NCI-H82 treated with DMSO at 0.1 percent for 48 hours (cell line): ENCODE data around the gene RAD51B.

ENCODE experiments used
- DNase-seq: peaks from one replicate; lab custom pipeline; 2025; ENCODE audit not compliant: unreplicated experiment; lab: John Stamatoyannopoulos, UW

Gene RAD51B

DNA sequence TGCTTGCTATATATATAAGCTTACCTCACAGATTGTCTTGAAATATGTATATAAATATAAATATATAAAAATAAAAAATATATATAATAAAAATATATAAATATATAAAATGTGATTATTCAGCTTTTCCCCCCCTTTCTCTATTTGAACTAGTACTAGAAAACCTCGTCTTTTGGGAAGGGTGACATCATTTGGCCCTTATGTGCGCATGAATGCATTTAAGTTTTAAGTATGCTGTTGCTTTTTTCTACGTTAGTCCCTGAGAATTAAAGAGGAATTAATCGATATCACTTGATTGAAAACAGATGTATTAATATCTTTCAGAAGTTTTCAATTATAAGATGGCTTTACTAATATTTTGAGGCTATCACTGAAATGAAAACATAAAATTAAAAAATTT, 69.9 kb downstream of the RAD51B start:
- DNase-seq: no peak

DNA sequence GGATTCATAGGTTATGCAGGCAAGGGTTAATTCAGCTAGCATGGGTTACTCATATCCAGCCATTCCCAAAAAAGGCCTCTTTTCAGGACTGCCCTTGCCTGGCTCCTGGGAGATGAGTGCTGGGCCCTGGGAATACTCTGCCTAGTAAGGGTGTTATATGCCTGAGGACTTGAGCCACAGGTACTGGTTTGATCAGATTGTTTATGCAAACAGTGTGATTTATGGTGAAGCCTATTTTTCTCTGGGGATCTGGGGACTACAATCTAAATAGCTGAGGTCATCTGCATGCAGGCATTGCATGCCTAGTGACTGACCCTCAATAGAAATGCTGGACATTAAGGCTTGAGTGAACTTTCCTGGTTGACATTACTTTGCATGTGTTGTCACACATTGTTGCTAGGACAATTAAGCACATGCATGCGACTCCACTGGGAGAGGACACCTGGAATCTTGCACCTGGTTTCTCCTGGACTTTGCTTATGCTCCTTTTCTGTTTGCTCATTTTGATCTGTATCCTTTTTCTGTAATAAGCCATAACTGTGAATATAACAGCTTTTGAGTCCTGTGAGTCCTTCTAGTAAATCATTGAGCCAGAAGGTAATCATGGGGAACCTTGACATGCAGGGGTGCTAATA, 73.0 kb downstream of the RAD51B start:
- DNase-seq: no peak

DNA sequence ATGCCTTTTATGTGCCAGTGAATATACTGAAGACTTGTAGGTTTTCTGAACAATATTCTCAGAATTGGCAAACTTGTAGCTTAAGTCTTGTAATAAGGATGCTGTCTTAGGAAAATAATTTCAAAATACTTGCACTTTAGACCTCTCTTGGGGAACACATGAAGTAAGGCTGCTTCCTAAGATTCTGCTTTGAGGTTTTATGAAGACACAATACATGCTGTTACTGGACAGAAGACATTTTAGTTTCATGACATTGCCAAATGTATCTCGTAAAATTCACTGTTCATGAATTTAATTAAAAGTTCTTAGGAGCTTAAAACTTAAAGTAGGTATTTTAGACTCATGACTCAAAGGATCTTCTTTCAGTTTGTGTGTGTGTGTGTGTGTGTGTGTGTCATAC, 80.7 kb downstream of the RAD51B start:
- no peak for DNase-seq

DNA sequence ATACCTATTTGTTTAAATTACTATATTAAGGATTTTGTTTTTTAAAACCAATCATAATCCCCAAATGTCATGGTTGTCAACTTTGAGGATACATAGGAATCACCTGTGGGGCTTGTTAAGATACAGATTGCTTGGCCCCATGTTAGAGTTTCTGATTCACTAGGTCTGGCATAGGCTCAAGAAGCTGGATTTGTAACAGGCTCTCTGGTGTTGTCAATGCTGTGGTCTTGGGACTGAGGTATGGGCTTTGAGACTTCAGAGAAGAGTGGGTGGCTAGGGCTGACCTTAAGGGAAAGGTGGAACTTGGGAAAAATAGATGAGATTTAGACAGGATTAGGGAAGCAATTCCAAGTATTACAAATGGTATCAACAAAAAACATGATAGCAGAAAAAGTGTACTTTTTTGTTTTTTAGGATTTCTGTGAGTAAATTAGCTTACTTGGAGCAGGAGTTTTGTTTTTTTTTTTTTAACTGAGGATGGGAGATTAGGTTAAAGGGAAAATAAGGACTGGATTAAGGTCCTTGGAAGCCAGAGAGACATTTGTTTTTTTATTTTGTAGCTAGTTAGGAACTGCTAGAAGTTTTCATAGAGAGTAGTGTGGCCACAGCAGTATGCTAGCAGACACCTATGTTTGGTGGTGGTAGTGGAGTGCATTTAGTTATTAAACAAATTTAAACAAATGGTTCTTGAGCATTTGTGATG, 88.6 kb downstream of the RAD51B start:
- DNase-seq: no peak

DNA sequence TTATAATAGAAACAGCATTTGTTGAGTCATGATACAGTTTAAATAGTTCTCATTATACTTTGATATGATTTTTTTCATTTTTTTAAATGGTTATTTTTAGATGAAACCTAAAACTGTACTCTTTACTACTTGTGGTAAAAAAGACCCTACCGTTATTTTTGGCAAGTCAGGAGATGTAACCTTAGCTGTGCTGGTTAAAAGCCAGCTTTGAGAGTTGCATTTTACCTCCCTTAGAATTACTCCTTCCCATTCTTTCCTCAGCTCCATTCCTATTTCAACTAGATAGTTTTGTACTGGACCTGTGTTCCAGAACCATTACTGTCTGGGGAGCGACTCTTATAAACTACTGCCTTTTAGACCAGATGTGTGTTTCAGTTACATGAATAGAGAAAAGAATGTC, 92.0 kb downstream of the RAD51B start:
- DNase-seq: no peak

DNA sequence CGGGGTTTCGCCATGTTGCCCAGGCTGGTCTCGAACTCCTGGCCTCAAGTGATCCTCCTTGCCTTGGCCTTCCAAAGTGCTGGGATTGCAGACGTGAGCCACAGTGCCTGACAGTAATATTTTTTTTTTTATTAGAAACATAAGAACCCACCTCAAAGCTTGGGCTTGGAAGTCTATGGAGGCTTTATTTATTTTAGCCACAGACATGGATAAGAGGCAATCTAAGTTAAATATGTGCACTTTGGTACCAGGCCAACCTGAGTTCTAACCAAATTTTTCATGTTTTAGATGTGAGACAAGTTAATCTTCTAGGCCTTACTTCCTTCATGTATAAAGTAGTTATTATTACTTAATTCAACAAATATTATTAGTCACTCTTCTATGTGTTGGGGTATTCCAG, 96.9 kb downstream of the RAD51B start:
- no peak for DNase-seq

DNA sequence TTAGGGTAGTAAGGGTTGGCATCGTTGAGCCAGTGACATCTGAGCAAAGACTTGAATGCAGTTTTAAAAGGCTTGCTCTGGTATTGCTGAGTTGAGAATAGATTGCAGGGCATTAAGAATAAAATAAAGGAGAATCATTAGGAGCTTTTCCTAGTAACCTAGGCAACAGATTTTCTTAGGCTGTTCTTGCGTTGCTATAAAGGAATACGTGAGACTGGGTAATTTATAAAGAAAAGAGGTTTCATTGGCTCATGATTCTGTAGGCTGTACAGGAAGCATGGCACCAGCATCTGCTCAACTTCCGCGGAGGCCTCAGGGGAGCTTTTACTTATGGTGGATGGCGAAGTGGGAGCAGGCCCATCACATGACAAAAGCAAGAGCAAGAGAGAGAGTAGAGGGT, 97.4 kb downstream of the RAD51B start:
- no peak for DNase-seq

DNA sequence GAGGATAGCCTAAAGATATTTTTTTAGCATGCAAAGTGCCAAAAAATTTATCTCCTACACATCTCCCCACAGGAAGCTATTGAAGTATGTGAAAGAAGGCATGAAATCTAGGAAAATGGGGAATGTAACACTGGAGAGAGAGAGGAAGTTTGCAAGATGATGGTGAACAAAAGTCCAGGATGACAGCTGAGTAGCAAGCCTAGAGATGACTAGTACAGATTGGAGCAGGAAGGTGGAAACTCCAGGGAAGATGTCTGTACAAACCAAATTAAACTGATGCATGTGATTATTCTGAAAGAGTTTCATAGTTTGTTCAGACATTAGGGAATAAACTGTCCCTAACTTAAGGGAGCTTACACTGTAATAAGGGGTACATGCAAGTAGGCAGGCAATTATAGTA, 99.3 kb downstream of the RAD51B start:
- DNase-seq: no peak

DNA sequence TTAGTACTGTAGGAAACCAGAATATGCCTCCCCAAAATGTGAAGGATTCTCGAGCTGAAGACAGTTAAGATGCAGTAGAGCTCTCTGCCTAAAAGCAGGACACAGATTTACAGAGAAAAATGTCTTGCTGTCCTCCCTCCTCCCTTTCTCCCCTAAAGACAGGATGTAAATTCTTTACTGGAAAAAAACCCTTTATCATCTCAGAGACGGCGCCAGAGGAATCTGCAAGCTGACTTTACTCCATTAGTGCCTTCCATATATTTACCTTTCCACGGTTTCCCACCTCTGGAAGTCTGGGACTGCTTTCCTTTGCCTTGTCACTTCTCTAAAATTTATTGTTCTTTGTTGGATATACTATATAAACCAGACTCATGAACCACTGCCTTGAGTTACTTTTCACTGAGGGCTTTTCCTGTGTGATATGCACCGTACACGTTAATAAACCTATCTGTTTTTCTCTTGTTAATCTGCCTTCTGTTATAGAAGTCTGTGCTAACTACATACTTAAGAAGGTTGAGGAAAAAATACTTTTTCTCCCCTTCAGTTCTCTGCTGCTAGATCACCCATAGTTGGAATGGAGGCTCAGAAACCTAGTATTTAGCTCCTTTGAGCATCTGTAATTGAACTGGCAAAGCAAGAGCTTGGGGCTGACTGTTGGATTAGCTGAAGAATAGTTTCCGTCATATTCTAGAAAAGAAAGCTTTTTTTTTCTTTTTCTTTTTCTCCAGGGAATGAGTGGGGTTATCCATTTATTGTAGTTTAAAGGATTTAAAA, 99.9 kb downstream of the RAD51B start:
- no peak for DNase-seq

DNA sequence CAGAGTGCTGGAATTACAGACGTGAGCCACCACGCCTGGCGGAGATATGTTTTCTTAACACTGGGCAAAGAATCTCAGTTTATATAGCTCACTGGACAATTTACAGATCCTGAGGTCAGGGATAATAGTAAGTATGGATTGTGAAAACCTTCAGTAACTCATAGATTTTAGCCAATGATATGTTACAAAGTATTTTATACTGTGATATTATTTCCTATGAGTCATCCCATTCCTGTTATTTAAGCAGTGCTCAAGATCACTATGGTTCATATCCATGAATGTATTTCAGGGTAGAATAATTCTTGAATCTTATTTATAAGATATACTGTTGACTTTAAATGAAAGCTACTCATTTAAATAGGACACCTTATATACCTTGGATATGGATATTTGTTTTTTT, 107.2 kb downstream of the RAD51B start:
- DNase-seq: no peak

DNA sequence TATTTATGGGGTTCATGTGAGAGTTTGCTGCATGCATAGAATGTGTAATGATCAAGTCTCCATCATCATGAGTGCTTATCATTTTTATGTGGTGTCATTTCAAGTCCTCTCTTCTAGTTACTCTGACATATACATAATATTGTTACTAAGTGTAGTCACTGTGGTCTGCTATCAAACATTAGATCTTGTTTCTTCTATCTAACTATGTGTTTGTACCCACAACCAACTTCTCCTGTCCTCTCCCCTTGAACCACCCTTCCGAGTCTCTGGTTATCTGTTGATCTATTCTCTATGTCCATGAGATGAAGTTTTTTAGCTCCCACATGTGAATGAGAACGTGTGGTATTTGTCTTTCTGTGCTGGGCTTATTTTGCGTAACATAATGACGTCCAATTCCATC, 107.7 kb downstream of the RAD51B start:
- no peak for DNase-seq

DNA sequence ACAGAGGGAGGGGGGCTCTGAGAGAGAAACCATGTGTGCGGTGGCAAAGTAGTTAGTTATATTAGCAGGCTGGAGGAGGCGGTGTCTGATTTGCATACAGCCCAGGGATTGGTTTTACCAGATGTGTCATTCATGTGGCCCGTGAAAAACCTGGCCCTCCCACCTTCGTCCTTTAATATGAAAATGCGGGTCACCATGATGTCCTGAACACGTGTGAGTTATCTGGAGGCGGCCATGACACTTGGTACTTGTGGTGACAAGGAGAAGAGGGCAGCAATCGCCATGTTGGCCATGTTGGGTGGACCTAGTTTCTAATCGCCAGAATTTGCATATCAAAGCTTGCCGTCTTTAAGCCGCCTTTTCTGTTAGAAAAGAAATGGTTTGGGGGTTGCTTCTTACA, 108.8 kb downstream of the RAD51B start:
- DNase-seq: no peak

DNA sequence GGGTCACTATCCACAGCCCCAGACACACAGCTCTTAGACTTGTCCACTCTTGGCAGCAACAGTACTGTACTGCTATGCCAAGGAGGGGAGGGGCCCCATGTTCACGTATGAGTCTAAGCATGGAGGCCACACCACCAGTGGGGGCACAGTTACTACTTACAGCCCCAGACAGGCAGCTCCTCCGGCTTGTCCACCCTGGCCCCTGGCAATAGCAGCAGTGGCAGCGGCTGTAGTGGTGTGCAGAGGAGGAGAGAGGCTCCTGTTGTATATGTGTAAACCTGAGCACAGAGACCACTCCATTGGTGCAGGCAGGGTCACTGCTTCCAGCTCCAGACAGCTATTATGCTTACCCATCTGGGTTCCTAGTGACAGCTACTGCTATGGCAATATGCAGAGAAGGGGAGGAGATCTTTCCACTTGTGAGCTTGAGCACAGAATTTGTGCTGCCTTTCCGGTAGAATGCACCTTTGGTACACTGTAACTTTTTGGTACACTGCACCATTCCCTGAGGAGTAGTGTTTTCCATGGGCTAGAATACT, 113.2 kb downstream of the RAD51B start:
- no peak for DNase-seq

DNA sequence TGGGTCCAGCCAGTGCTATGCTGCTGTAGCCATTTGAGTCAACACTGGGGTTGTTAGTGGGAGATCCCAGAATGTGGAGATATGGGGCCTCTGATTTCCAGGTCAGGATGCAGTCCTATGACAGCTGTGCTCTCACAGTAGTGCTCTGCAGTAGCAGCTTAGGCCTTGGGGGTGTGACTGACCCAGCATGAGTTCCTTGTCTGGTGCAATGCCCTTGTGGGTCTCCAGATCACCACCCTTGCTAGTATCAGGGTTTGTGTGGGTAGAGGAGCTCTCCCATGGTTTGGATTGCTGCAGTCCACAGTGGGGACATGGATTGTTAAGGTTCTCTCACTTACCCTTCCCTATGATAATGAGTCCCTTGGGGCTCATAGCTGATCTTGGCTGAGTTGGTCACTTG, 113.7 kb downstream of the RAD51B start:
- no peak for DNase-seq

DNA sequence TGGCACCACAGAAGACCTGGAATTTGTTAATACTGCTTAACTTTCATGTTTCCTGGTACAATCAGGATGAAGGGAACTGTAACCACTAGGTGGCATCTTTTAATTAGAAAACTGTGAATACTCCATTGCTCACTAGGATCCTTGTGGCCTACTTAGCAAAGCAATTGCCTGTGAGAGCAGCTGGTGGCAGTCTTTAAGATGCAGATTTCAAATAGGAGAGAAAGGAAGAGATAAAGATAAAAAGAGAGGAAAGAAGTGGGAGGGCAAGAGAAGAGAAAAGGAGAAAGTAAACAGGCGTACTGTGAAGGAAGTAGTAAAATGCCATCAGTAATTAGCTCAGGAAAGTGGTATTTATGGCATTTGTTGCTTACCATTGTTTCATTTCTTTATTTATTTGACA, 114.5 kb downstream of the RAD51B start:
- DNase-seq: peak; percentile 74

DNA sequence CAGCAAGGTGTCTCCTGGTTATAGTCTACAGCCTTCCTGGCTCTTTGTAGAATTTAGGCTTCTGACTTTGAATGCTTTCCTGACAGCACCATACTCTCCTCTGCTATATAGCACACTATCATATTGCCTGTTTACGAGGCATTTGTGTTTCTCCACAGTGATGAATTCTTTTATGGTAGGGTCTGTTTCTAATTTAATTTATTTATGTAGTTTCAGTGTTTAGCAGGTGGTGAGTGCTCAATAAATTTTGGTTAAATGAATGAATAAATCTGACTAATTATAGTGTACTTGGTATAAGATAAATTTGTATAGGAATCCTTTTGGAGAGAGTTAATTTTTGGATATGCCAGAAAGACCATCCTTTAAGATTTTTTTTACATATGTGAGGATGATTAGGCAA, 115.3 kb downstream of the RAD51B start:
- DNase-seq: no peak

DNA sequence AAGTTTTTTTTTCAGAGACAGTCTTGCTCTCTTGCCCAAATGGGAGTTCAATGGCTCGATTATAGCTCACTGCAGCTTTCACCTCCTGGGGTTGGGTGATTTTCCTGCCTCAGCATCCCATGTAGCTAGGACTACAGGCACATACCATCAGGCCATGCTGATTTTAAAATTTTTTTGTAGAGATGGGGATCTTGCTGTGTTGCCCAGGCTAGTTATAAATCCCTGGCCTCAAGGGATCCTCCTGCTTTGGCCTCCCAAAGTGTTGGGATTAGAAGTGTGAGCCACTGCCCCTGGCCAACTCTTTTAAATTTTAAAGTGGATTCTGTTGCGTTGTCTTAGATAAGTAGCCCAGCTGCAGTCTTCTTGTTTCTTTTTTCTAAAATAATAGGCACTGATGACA, 115.8 kb downstream of the RAD51B start:
- no peak for DNase-seq

DNA sequence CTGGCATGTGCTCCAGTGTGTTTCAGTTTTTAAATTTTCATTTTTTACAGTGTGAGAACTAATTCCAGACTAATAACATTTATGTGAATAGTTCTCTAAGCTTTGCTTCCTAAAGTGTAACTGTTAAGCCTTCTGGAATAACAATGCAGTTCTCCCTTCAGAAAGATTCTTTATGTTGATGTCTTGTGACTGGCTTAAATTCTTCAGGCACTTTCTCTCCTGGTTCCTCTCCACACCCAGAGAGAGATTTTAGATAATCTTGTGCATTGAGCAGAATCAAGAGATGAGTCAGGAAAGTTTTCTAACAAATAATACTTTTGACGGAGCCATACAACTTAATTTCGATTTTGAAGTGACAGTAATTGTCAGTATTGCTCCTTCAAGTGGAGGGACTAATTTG, 118.5 kb downstream of the RAD51B start:
- DNase-seq: no peak

DNA sequence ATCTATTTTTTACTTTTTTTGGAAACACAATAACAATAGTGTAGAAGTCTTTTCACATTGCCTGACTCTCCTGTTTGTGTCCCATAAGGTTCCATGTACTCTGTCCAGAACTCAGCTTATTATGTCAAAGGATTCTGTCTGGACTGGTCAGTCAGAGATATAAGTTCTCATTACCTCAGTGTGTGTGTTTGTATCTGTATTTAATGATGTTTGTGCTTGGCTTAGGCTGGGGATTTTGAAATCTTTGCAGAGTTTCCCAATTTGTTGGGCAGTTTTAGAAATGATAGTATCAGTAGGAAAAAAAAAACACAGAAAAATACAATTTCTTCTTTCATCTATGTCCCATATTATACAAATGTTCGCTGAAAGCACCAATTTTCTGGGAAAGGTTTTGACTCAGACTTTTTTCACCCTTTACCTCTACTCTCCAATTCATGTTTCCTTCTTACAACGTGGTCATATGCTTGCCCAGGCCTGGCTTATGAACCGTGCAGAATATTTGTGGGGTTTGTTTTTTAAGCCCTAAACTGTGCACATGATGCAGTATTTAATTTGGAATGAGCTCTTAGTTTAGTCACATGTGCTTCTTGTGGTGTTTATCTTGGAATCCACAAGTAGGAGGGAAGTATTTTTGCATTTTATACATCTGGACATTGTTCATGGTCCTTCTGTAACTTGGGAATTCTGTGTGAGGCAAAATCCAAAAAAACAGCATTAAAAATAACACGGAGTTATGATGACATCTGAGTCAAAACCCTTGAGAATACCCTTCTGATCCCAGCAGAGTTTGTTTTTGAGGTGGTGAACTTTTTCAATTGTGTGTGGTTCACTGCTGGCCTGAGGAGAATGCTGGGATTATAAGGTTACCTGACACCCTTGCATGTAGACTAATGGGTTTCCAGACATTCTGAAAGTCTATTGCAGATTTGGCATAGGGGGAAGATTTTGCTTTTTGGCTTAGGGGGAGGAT, 121.2 kb downstream of the RAD51B start:
- DNase-seq: no peak

DNA sequence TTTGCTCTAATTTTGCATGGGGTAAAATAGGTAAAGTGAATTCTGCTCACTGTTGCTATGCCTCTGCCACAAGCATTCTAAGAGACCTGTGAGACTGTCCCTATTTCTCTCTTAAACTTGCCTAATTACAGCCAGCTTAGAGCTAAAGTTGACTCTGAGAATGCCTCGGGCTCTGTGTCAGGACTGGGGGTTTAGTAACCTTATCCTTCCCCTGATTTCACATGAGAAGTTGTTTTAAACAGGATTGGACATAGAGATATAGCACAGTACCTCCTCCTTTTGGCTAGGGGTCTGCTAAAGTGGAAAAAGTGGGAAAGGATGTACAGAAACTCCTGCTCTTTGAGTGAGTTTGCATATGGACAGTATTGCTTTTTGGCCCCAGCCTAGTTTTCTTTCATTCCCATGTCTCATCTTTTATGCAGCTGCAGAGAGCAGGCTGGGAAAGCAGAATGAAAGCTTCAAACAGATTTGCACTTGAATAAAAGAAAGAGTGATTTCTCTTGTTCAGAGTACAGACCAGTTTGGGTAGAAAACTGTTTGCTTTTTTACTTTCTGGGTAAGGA, 122.0 kb downstream of the RAD51B start:
- DNase-seq: no peak
